Stimulated activated CD4-positive, alpha-beta T cell treated with anti-CD3 and anti-CD28 coated beads, Interleukin-4, amount 100 ng/mL, for 4 hours (primary cell): ENCODE results near the gene ZFHX3.

Source experiments
- DNase-seq, 2 experiments: peaks; one replicate each; pipeline ENCODE4 v3.0.0-alpha.2; 2020

The ZFHX3 gene

DNA sequence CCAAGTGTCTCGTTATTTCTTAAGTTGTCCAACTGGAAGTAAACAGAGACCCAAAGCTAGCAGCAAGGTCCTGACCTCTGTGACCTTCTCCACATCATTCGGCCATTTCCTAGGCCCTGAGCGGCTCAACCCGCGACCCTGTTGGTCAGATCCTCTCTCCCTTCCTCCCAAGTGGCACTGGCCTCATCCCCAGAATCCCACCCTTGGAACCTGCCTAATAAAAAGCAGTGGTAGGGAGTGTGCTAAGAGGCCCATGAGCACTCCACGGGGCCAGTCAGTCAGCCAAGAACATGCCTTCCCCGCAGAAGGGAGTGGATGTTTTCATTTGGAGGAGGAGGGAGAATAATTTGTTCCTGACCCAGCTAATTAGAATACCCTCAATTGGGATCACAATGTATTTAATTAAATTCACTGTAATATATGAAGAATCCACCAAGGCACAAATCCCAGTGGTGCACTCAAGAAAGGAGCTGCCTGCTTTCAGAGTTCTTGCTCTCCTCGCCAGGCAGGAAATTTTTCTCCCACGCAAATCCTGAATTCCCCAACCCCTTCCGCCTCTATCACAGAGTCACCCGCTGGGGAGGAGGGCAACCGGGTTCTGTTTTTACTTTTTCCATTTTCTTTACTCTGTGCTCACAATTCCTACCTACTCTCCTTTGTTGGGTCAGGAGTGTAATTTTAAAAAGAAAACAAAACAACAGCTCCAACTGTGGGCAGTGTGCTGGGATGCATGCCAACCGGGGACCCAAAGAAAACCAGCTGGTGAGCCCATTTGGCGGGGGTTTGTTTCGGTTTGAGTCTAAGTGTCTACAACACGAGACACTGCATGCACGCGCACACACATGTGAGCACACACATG, 153.4 kb downstream of the ZFHX3 start:
- no peak for DNase-seq

DNA sequence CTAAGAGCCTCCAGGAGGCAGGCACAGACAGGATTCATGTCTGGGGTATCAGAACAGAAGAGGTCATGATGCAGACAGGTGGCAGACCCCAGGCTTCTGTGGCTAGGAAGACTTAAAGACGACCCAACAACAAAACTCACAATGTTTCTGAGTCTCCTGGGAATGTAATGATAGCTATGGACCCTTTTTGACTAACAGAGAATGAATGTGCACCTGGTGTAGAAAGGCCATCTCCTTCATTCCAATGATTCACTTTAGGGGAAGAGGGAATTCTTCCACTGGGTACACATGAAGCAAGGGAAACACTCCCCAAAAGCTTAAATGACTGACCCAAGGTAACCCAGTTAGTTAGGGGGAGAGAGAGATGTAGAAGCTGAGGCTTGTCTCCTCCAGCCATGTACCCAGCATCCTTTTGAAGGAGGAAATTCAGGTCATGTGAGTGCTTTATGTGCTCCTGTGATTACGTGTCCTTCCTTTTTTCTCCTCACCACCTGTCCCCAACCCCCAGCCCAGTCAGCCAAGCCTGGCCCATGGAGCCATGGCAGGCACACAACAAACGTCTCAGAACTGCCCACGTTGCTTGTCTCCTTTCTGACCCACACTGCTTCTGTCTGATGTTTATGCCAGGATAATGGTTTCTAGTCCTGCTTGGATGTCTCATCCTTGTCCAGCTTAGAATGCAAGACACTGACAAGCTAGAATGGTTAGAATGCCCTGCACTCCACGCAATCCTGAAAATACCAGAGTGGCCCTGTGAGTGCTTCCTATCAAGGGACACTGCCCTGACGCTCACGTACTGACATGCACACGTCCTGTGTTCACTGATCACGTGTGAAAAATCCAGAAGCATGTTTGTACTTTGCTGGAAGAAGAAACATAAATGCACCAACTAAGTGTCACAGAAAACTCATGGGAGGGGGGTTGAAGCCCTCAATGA, 156.4 kb downstream of the ZFHX3 start:
- no peak for DNase-seq

DNA sequence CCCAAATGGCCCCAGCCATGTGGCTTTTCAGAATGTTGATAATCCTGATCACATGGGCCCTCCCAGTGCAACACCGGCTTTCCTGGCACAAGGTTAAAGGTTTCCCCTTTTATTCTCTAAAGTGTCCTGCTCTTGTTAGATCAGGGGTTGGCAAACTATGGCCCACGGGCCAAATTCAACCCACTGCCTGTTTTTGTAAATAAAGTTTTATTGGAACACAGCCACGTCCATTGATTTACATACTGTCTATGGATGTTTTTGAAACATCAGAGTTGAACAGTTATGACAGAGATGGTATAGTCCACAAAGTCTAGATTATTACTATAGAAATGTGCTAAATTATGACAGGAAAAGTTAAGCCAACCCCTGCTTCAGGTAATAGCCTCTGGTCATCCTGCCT, 157.3 kb downstream of the ZFHX3 start:
- DNase-seq = no peak

GRCh38 chr16:72889616-72890582, 158.0 kb downstream of the ZFHX3 start:
- no peak for DNase-seq

- DNase-seq = no peak
Observed at GRCh38 chr16:72887537-72887936, 160.4 kb downstream of the ZFHX3 start.

- no peak for DNase-seq
Observed at GRCh38 chr16:72886346-72886974, 161.5 kb downstream of the ZFHX3 start.

DNA sequence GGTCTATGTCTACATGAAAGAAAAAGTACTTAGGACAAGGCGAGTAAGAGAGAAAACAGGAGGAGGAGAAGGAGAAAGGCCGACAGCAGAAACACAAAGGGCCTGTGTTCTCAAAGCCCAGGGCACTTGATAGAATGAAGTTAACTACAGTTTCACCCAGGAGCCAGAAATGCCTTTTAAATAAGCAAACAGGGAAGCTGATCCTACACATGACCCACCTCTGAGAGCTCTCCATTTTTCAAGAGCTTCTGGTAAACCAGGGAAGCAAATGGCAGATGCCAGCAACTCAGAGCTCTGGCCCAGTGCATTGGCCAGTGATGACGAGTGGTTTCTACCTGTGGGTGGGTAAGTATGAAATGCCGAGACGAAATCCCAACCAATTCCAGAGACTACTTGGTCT, 163.4 kb downstream of the ZFHX3 start:
- DNase-seq = no peak

DNA sequence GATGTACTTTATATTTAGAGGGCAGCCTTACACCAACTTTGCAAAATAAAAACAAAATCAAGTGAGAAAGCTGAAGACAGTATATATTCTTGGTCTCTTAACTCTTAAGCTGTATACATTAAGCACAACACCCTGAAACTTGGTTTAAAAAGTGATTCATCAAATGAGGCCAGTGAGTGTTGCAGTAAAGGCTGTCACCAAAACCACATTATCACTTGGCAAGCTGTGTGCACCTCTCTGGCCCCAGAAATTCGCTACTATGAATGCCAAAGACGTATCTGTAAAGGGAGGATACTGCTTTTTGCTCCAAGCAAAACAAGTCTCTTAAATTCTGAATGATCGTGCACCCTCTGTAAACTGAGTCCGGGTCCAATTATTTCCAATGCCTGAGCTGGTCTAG, 163.9 kb downstream of the ZFHX3 start:
- no peak for DNase-seq

- no peak for DNase-seq
Observed at GRCh38 chr16:72879846-72880245, 168.1 kb downstream of the ZFHX3 start.

- no peak for DNase-seq
Observed at GRCh38 chr16:72878301-72879269, 169.3 kb downstream of the ZFHX3 start.

GRCh38 chr16:72877374-72878028, 170.4 kb downstream of the ZFHX3 start:
- DNase-seq = no peak

GRCh38 chr16:72876981-72877373, 171.0 kb downstream of the ZFHX3 start:
- DNase-seq = no peak

DNA sequence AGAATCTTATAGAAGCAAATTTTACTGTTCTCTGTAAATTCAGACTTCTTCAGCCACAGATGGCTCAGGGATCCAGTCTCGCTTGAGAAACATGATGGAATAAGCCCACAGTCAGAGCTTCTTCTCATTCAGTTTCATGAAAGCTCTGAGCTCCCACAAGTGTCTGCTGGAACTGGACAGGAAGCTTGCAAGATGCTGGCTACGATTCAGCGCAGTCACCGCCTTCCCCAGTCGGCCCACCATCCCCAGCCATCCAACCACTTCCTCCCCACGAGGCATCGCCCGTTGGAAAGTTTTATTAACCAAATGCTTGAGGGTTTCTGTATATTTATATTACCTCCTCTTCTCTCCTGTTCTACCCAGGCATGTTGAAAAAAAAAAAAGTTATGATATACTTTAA, 171.7 kb downstream of the ZFHX3 start:
- no peak for DNase-seq

GRCh38 chr16:72875291-72876031, 172.5 kb downstream of the ZFHX3 start:
- no peak for DNase-seq

DNA sequence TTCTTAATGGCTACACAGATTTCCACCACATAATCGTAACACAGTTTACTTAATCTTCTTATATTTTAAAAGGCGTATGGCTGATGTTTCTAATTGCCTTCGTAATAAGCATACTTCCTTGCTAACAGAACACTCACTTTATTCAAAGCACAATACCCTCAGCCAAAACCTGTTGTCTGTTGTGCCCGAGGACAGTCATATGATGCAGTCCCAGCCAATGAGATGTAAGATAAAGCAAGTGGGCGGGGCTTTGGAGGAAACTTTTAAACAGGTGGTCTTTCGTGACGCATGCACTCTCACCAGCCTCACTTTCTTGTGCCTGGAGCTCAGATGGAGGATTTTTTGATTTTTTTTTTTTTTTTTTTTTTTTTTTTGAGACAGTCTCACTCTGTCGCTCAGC, 174.1 kb downstream of the ZFHX3 start:
- no peak for DNase-seq

DNA sequence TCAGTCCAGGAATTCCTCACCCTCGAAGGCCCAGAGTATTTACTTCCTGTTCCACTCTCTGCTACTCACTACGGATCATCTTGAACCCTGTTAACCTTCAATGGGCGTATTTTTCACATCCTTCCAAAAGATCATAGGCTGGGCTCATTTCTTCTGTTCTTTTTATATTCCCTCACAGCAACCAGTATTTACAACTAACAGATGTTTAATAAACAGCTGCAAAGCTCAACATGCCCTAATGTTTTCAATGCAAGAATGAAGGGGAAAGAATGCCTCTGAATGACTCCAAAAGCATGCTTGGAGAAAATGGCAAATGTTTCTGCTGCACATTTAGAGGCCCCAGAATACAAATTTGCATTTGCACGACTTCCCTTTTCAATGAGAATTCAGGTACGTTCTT, 174.9 kb downstream of the ZFHX3 start:
- no peak for DNase-seq

DNA sequence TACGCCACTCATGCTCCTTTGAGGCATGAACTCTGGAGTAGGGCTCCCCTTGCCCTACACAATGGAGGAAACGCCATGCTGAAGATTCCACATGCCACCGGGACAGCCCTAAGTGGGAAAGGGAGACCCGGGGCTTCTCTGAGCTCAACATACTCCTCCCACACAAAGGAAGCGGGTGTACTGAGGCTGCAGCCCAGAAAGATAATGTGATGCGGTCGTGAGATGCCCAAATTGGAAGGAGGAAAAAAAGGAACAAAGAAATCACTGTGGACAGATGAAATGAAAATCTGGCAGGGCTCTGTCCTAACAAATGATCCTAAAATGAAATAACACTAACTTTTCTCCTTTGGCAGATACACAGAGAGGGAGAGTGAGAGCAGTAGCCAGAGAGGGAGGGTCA, 182.1 kb downstream of the ZFHX3 start:
- no peak for DNase-seq

GRCh38 chr16:72865258-72865657, 182.7 kb downstream of the ZFHX3 start:
- DNase-seq = no peak

DNA sequence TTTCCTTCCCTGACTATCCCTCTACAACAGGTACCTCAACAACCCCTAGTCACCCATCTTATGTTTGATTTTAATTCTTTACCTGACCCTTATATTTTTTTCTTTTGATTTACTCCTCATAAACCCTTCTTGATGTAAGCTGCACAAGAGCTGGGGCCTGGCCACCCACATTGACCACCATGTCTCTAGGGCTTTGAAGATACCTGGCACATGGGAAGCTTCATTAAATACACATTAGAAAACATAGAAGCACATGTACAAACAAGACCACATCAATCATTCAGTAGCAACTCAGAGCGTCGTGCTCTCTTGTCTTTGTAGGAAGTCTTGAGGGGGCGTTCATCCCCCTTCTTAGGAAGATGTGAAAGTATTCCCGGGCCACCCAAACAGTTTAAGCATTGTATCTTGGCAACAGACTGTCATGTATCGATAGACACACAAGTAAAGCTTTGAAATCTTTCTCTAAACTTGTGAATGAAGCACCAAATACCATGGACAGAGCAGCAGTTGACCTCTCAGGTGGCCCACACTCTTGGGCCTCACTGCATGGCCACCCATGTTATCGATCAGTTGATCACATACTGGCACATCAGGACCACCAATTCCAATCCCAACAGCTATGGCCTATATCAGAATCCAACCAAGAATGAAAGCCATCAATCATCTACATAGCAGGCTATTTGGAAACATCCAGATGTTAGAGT, 183.6 kb downstream of the ZFHX3 start:
- no peak for DNase-seq
